ENCODE results near the gene CERT1. TPM values are rescaled to one million over a fixed set of nuclear protein-coding genes. Genes with fewer than 3 reads are reported as not detected.

The CERT1 gene
- total RNA-seq, 1 experiment from 2014 or later, result 30.0 TPM

GRCh38 chr5:75457691-75458090 is 53.7 kb downstream of the CERT1 start:
- POLR2A ChIA-PET (ENCODE audit: low non-redundant PET), result interaction anchor here (0.7 kb wide), 1 partner anchor 171 kb away, joined by 6 read pairs; no protein-coding TSS in a partner anchor
- no peak for DNase-seq (ENCODE audit: low spot score)
- Histone ChIP-seq H3K4me1 (ENCODE audit: insufficient read depth, low read length, poor library complexity, severe bottlenecking) (peaks cover 14% of the 10 kb centered on the region), H3K36me3 (ENCODE audit: insufficient read depth, low read length, poor library complexity, severe bottlenecking) (no peaks in the 10 kb centered on the region), H3K4me3 (ENCODE audit: low read depth, low read length, poor library complexity, severe bottlenecking) (no peak overlapping the region), H3K27ac (ENCODE audit: low read depth, low read length, poor library complexity, severe bottlenecking) (no peak overlapping the region), H3K9me3 (ENCODE audit: low read depth, low read length, poor library complexity, severe bottlenecking) (no peaks in the 10 kb centered on the region), H3K27me3 (replicated peaks; ENCODE audit: insufficient read depth, low read depth, low read length, poor library complexity) (no peaks in the 10 kb centered on the region)
- no peak for TF ChIP-seq EZH2 (IDR thresholded peaks at IDR 0.05; ENCODE audit: borderline replicate concordance, low read depth, low read length, poor library complexity, severe bottlenecking)
- TF ChIP-seq CTCF (conservative IDR thresholded peaks at IDR 0.05; ENCODE audit: low read depth, low read length), result no peak
- intact Hi-C loops (cut with micrococcal nuclease; ENCODE audit: unreplicated experiment), result no loop called here
- no TSS peak for BruUV-seq (replicated peaks)
- CTCF ChIA-PET, result no interaction called here

- Histone ChIP-seq H3K27me3 (replicated peaks; ENCODE audit: insufficient read depth, low read depth, low read length, poor library complexity) (no peaks in the 10 kb centered on the region), H3K4me1 (ENCODE audit: insufficient read depth, low read length, poor library complexity, severe bottlenecking) (peaks cover 14% of the 10 kb centered on the region), H3K4me3 (ENCODE audit: low read depth, low read length, poor library complexity, severe bottlenecking) (no peak overlapping the region), H3K36me3 (ENCODE audit: insufficient read depth, low read length, poor library complexity, severe bottlenecking) (no peaks in the 10 kb centered on the region), H3K9me3 (ENCODE audit: low read depth, low read length, poor library complexity, severe bottlenecking) (no peaks in the 10 kb centered on the region), H3K27ac (ENCODE audit: low read depth, low read length, poor library complexity, severe bottlenecking) (no peak overlapping the region)
- intact Hi-C loops (cut with micrococcal nuclease; ENCODE audit: unreplicated experiment), result no loop called here
- no peak for TF ChIP-seq CTCF (conservative IDR thresholded peaks at IDR 0.05; ENCODE audit: low read depth, low read length)
- no peak for TF ChIP-seq EZH2 (IDR thresholded peaks at IDR 0.05; ENCODE audit: borderline replicate concordance, low read depth, low read length, poor library complexity, severe bottlenecking)
- POLR2A ChIA-PET (ENCODE audit: low non-redundant PET), result no interaction called here
- BruUV-seq (replicated peaks), result no TSS peak
- DNase-seq (ENCODE audit: low spot score), result no peak
- CTCF ChIA-PET, result no interaction called here
Measured at GRCh38 chr5:75457161-75457560, 54.3 kb downstream of the CERT1 start.

- Histone ChIP-seq H3K27ac (ENCODE audit: low read depth, low read length, poor library complexity, severe bottlenecking) (no peak overlapping the region), H3K9me3 (ENCODE audit: low read depth, low read length, poor library complexity, severe bottlenecking) (peaks cover 3% of the 10 kb centered on the region), H3K27me3 (replicated peaks; ENCODE audit: insufficient read depth, low read depth, low read length, poor library complexity) (no peaks in the 10 kb centered on the region), H3K4me1 (ENCODE audit: insufficient read depth, low read length, poor library complexity, severe bottlenecking) (no peaks in the 10 kb centered on the region), H3K36me3 (ENCODE audit: insufficient read depth, low read length, poor library complexity, severe bottlenecking) (no peaks in the 10 kb centered on the region), H3K4me3 (ENCODE audit: low read depth, low read length, poor library complexity, severe bottlenecking) (no peak overlapping the region)
- CTCF ChIA-PET, result no interaction called here
- DNase-seq (ENCODE audit: low spot score), result no peak
- intact Hi-C loops (cut with micrococcal nuclease; ENCODE audit: unreplicated experiment), result no loop called here
- BruUV-seq (replicated peaks), result no TSS peak
- POLR2A ChIA-PET (ENCODE audit: low non-redundant PET), result no interaction called here
- TF ChIP-seq EZH2 (IDR thresholded peaks at IDR 0.05; ENCODE audit: borderline replicate concordance, low read depth, low read length, poor library complexity, severe bottlenecking), result no peak
- TF ChIP-seq CTCF (conservative IDR thresholded peaks at IDR 0.05; ENCODE audit: low read depth, low read length), result no peak
Measured at GRCh38 chr5:75450069-75450468, 61.4 kb downstream of the CERT1 start.
